Stimulated activated CD8-positive, alpha-beta memory T cell treated with anti-CD3 and anti-CD28 coated beads, Interleukin-15, amount 100 ng/mL, for 4 hours (primary cell): ENCODE data around the gene RGPD5.
"Not testable (repeated sequence)": the region's sequence is repeated elsewhere in the genome, so short reads cannot be mapped to it uniquely, and the experiment has no call there.

Source experiments
- DNase-seq, 2 donors: peaks; one replicate each; pipeline ENCODE4 v3.0.0-alpha.2; 2020; ENCODE audit warnings: low read depth in 2 of 2

RGPD5 gene

DNA sequence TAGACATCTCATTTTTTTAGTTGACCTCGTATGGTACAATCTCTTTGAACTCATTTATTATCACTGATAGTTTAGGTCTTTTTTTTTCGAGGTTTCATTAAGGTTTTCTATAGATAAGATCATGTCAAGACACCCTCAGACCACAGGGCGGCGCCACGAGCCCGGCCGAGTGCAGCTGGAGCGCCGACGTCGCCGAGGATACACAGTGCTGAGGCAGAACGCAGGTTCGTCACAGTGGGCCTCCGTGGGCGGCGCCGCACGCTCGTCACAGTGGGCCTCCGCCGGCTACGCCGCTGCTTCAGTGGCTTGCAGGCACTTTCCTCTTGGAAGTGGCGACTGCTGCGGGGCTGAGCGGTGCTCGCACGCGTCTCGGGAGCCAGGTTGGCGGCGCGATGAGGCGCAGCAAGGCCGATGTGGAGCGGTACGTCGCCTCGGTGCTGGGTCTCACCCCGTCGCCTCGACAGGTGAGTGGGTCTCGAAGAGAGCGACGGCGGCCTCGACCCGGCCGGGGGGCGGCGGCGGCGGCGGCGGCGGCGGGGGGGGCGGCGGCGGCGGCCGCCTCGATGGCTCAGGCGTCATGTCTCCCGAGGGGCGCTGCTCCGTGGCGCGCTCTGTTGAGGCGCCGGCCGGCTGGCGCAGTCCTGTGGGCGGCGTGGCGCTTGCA lies at the start of gene RGPD5:
Gene RGPD5, plus strand, starts transcription at position 232 of the 664 bp plus-strand sequence. Its CDS starts 161 bp downstream, at position 393.
- DNase-seq: not testable (repeated sequence)

DNA sequence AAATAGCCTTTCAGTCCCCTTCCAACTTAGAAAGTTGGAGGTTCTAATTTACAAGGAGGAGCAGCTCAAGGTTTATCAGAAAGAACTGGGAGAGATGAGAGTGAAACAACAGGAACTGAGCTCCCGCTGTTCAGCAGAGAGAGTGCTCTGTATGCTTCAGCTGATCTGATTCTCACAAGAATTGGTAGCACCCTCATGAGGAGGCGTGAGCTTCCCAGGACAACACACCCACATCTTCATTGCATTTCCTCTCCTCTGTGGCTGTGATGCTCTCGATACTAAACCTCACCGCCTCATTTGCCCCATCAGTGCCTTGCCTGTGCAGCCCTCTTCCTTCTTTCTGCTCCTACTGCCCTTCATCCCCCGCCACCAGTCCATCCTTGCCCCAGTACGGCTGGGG lies 42.5 kb upstream of the RGPD5 start:
- not testable (repeated sequence) for DNase-seq

DNA sequence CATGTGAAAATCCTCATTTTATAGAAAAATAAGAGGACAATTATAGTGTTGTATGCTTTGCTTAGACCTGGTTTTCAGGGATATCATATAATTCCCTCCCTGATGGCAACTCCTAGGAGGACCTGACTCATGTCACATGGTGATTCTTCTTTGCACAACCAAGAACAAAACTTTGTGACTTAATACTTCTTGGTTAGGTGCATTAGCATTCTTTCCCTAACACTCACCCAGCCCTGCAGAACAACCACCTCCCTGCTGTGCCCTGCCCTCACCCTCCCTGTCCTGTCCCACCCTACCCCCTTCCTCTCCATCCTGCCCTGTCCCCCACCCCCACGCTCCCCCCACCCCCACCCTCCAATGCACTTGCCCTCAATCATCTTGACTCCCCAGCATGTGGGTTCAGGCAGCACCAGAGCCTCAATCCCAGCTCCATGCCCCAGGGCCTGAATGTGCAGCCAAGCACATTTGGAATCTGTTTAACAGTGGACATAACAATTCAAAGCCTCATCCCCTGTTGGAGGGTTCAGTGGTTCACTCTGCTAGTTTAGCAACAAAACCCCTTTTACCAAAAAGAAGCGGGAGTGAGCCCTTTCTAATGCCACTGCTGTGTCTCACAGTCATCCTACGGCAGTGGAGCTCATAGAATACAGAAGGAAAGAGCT lies 36.8 kb upstream of the RGPD5 start:
- DNase-seq: not testable (repeated sequence)

DNA sequence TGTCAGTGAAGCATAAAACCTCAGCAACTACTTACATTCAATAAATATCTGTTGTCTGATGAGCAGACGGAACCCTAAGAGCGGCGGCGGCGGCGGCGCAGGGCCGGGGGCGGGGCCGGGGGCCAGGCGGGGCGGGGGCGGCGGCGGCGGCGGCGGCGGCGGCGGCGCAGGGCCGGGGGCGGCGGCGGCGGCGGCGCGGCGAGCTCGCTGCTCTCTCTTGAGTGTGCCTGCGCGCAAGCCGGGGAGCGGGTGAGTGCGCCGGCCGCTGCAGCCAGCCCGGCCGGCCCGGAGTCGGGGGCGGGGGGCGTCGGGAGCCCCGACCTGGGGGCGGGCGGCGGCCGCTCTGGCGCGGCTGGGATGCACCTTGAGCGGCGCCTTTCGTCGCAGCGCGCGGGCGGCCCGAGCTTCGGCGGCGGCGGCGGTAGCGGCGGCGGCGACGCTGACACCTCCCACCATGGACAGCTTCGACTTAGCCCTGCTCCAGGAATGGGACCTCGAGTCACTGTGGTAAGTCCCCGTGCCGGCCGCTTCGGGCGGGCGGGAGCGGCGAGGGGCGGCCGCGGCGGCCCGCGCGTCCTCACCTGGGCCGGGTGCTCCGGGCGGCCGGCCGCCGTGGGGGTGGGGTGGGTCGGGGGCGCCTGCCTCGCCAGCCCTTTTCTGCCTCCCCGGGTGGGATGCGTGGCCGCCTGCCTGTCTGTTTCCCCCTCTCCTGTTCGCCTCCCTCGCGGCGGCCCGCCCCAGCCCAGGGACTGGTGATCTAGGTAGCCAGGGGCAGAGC lies 33.7 kb upstream of the RGPD5 start:
- not testable (repeated sequence) for DNase-seq

DNA sequence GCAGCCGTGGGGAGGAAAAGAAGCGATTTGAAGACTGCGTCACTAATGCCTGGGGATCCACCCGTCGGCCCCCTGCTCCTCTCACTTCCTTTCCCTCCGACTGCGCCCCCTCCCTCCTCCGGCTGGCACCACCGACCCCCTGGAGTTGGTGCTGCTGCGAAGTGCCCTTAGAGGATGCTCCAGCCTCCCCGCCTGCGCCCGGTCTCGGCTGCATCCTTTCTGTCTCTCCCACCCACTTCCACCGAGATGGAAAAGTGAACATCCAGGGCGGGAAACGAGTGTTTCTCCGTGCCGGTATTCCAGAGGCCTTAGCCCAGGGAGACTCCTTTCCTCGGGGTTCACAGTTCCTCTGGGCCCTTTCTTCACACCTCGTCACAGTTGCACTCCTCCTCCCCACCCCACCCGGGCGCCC lies 33.1 kb upstream of the RGPD5 start:
- DNase-seq: not testable (repeated sequence)

DNA sequence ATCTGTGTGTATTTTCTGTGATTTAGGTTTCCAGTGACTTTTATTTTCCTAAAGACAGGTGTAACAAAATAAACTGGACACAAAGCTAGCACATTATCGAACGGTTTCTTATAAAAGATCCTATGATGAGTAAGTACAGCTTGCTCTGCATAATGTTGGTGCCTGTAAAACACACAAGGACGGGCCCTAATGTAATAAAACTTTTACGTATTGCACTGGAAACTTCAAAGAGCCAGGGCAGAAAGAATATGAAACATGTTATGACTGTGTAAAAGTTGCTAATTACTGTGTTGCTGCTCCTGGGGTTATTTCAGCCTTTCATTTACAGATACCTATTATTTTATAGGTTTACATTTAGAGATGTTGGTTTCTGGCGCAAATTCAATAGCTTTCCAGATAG lies 32.1 kb upstream of the RGPD5 start:
- not testable (repeated sequence) for DNase-seq

DNA sequence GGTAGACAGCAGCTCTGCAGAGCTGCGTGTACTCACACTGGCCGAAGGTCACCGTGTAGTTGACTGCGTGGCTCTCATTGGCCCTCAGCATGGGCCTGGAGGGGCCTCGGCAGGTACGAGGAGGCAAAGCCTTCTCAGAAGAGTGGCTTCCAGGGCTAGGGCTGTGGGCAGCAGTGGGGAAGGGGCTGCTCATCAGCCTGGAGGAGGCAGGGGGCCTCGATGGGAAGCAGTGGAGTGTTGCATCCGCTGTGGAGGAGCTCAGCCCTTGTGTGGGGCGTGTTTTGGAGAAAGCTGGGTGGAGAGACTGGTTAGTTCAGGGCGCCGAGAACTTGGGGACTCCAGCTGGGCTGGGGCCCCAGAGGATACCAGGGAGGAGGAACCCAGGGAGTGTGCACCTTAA lies 28.0 kb upstream of the RGPD5 start:
- DNase-seq: not testable (repeated sequence)

DNA sequence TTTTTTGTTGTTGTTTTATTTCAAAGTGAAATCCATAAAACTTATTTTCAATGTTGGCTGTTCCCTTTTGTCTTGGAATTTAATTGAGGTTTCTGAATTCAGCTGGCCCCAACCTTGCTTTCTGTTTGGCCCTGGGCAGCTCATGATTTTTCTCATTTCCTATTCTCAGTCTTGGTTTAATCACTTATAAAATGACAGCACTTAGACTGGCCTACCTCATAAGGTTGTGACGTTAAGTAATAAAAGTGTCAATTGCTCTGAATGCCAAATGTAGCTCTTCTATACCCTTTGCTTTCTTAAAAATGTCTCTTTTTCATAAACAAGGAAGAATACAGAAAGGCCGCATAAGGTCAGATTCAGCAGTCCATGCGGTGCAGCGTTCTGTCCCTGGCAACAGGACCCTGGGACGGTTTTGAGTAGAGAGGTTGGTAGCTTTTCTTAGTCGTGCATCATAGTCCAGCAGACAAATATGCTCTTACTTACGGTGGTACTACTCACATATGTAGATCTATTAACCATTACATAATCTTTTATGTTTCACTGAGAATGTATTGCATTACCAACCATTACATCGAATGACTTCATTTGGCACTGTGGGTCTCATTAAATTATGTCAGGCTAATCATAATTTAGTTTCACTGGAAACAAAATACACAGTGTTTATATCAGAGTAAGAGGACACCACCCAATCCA lies 27.1 kb upstream of the RGPD5 start:
- DNase-seq: not testable (repeated sequence)

DNA sequence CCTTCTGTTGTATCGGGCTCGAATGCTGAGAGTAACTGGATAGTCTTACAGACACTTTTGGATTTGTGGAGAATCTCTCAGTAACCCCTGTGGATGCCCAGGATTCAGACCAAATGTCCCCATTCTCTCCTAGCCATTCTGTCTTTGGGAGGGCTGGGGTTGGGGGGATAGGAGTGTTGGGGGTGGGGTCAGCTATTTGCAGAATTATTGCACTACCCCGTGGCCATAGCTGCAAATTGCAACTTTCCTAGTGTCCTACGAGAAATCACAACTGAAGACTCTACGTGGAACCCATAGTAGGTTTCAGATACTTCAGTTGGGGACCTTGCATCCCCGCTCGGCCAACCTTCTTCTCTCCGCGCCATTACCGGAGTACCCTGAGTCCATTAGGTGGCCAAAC lies 25.2 kb upstream of the RGPD5 start:
- DNase-seq: not testable (repeated sequence)

DNA sequence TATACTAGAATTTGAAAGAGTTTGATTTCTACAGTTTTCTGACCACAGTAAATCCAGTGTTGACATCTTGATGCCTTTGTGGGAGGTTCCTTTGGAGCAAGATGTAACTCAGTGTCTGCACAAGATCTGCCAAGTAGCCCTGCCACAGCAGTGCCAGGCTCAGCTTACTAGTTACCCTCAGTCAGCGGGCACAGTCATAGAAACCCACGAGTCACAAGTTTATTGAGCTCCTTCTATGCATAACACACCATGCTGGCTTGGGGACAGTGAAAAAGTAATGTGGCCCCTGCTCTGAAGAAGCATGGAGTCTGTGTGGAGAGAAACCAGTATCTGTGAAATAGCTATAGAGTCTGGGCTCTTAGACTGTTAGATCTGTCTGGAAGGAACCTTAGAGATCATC lies 15.0 kb upstream of the RGPD5 start:
- DNase-seq: not testable (repeated sequence)

DNA sequence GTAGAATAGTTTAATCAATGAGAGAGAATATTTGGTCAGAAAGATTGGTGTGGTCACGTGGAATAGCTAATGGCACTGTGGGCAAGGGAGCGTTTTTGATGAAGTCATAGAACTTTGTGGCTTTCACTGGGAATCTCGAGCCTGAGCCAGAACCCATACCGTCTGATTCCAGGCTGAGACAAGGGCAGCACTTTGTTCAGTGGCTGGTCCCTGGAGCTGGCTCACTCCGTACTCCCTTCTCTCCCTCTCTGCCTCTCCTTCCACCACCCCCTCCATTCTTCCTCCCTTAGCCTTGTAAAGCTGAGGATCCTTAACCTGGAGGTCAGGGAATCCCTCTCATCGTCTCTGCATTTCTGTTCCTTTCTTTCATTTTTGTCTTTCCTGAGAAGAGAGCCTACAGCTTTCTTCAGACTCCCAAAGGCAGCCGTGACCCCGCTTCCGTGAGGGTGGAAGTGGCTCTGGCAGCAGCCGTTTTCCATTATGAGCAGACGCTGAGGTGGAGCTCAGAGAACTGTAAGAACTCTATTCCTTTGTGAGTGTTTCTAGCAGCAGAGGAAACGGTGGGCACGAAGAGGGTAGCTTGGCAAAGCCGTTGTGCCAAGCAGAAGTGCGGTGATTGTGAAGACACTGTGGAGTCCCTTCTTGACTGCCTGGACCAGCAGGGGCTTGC lies 12.8 kb upstream of the RGPD5 start:
- not testable (repeated sequence) for DNase-seq

DNA sequence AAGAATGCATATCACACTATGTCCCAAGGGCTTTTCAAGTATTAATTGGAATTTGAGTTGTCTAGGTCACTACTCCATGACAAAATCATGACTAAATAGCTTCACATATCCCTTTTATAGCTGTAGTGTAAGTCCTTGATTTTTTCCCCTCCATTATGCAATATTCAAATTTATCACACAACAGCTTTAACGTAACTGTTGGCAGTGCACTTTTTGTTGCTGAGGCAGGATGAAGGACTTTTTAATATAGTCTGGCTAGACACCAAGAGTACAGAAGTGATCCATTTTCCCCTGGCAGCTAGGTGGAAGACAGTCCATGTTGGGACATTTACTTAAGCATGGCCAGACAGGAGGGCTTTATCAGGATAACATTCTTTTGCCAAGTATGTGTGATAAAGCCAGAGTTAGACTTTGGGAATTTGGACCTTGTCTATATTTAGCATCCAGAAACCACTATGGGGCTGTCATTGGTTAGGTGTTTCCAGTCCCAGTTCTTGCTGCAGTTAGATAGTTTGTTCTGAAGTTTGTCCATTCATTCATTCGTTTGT lies 11.6 kb upstream of the RGPD5 start:
- not testable (repeated sequence) for DNase-seq

DNA sequence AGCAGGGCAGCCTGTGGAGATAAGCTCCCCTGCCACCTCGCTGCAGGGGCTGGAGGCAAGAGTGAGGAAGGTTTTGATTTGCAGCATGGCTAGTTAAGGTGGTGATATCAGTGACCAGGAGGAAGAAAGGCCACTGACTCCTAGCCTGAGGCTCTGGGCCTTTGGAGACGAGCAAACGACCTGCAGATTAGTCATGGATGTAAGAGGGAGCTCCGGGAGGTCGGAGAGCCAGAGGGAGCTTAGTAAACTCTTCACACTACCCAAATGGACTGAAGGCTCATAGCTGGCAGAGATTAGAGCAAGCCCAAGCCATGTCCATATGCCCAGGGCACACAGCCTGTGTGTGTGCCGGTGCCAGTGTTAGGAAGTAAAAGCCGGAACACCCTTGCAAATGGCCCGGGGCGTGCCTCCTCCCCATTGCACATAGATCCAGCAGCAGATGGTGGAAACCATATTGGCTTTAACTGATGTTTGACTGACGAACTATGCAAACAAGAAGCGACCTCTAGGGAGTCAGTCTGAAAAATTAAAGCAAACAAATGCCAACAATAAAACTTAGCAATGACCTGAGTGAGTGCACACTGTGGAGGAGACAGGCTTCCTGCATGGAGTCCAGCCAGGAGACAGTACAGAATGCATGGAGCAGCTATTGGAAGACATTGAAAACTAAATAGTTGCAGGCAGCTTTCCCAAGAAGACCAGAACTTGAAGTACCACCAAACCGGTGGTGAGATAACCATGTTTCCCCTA lies 2.4 kb upstream of the RGPD5 start:
- not testable (repeated sequence) for DNase-seq

DNA sequence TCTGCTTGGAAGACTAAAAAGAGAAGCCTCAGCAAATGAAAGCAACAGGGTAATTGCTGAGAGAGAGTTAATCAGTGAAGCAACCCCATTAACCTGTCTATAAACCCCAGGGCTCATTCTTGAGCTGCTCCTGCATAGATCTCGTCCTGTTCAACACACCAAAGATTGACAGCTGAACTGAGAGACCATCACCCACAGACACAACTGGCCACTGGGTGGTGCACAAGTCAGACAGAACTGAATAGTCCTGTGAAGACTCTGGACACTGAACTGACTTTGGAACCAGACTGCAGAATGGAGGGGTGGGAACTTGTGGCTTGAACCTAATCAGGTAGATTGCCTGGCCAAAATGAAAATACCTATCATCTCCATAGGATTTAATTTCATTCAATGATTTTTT lies 1.4 kb upstream of the RGPD5 start:
- DNase-seq: not testable (repeated sequence)

DNA sequence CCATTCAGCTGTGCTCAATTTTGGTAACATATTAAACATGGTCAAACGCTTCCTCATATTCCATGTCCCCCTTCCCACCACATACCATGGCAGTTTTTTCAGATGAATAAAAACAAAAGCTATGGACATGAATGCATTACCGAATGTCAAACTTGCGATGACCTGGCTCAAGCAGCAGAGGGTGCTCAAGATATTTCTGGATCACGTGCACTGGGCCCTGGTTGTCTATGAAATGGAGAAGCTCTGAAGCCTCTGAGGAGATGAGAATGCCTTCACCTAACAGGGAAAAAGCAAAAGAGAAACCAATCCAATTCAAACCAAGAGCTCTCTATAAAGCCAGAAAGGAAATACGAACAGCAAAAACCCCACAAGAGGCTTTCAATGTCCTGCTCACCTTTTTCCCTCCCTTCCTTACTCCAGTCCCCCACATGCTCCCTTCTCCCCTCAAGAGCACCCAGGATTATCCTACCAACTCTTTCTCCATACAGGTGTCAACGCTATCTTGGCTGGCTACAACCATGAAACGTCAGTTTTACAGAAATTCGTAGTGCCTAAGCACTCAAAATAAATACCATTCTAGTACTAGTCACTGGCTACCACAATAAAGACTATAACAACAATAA lies 77.1 kb downstream of the RGPD5 start:
- DNase-seq: not testable (repeated sequence)

DNA sequence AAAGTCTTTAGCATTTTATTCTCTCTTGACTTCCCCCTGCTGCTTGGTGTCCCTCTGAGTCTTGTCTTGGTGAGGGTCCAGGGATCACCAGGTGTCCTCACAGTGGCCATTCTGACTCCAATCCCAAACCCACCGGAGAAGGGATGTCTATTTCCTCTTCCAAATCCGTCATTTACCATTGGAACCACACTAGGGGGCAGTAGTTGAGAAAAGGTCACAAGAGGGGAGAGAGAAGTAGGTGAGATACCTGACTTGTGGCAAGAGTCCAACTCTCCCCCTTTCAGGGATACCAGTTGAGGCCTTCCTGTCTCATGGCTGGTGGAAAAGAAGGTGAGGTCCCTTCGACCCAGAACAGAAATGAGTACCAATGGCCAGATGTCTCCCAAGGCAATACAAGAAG lies 82.5 kb downstream of the RGPD5 start:
- DNase-seq: not testable (repeated sequence)

DNA sequence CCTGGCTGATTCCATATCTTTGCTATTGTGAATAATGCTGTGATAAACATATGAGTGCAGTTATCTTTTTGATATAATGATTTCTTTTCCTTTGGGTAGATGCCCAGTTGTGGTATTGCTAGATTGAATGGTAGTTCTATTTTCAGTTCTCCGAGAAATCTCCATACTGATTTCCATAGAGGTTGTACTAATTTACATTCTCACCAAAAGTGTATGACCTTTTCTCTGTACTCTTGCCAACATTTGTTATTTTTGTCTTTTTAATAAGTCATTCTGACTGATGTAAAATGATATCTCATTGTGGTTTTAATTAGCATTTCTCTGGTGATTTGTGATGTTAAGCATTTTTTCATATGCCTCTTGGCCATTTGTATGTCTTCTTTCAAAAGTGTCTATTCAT lies 88.0 kb downstream of the RGPD5 start:
- not testable (repeated sequence) for DNase-seq

DNA sequence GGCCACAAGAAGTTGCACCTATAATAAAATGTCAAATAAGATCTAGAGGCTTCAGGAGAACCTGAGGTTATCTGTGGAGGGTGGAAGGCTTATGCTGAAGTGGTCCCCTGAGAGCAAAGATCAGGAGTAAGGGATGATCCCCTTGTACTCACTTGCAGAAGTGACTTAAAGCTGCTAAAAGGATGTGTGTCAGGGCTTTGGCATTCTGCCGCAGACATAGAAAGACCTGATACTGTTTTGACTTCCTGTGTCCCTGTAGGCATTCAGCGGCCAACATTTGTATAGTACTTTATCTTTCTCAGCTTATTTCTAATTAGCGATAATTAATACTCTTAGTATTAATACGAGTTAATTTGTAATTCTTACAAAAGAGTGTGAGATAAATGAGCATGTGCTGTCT lies 94.3 kb downstream of the RGPD5 start:
- not testable (repeated sequence) for DNase-seq

DNA sequence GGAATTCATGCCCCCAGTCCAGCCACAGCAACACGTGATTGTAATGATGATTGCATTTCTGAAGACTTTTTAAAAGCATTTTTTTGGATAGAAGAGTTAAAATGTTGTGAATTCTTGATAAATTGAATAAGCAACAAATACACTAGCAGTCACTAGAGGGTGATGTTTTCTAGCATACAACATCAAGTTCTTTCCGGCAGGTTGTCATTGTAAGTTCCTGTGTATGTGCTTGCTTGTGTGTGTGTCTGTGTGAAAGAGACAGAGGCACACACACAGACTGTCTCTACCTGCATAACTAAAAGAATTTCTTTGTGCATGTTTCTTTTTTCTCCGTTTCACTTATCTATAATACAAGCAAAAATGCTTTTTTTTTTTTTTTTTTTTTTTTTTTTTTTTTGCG lies 95.8 kb downstream of the RGPD5 start:
- DNase-seq: not testable (repeated sequence)

DNA sequence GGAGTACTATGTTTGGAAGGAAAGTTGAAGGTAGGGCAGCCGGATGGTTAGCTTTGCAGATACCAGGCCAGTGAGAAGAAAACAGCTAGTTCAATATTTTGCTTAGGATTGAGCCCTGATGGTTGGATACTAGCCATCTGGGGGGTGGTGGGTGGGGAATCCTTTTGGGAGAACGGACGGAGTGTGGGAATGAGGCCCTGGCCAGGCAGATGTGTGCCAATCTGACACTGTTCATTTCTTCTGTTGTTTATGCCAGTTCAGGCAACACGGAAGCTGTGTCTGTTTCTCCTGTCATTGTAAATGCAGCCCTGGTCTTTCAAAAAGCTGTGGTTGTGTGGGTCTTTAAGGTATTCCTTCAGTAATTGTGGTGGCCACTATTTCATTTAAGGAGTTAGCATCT lies 96.9 kb downstream of the RGPD5 start:
- not testable (repeated sequence) for DNase-seq
